ENCODE results near the gene PLXNA2. TPM values are rescaled to one million over a fixed set of nuclear protein-coding genes. Genes with fewer than 3 reads are reported as not detected.

Gene PLXNA2
- total RNA-seq, 4 donors from 2014 or later, result 17.2 to 29.7 (median 24.6) TPM

- H3K9me3 ChIP-seq, result no peaks in the 10 kb centered on the region
- no peaks in the 10 kb centered on the region for H3K36me3 ChIP-seq
- H3K4me3 ChIP-seq, result no peak overlapping the region
- H3K27me3 ChIP-seq, result peaks cover 0 to 62% of the 10 kb centered on the region in 2 donors
- H3K27ac ChIP-seq, result no peak overlapping the region
- 81 to 82% methylated on average over 3 of the region's 3 CpGs for WGBS, 2 donors
- no peak for DNase-seq (ENCODE audit: low spot score in 2 of 2)
- TF ChIP-seq POLR2A (IDR thresholded peaks at IDR 0.05), result no peak
- no peak for TF ChIP-seq CTCF (IDR thresholded peaks at IDR 0.05)
- TF ChIP-seq EP300 (IDR thresholded peaks at IDR 0.05), result no peak
- no peaks in the 10 kb centered on the region for H3K4me1 ChIP-seq
Observed at GRCh38 chr1:208271236-208271635, 27.1 kb upstream of the PLXNA2 start.

DNA sequence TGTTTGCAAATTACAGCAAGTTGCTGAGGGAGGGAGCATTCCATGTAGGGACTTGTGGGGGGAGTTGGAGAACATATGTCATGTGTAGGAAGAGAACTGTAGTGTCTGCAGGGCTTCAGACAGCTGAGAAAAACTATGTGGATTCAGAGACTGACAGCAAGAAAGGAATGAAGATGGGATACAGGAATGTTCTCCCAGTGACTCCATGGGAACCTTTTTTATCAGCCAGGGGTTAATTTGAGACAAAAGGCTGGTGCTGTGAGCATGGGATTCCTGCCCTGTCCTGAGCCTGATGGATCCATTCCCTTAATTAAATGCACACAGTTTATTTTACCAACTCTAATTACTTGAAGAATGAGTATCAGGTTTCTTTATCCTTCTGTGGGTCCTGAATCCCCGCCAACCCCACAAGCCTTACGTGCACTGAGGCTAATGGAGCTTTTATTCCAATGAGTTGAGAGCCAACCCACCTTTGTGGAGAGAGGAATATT, 26.5 kb upstream of the PLXNA2 start:
- no peak for DNase-seq (ENCODE audit: low spot score in 2 of 2)
- Histone ChIP-seq H3K36me3 (no peaks in the 10 kb centered on the region), H3K4me1 (no peaks in the 10 kb centered on the region), H3K27me3 (peaks cover 0 to 62% of the 10 kb centered on the region in 2 donors), H3K27ac (no peak overlapping the region), H3K4me3 (no peak overlapping the region), H3K9me3 (no peaks in the 10 kb centered on the region)
- TF ChIP-seq CTCF (IDR thresholded peaks at IDR 0.05) (no peak), EP300 (IDR thresholded peaks at IDR 0.05) (no peak), POLR2A (IDR thresholded peaks at IDR 0.05) (no peak)
- WGBS, 2 donors, result 51 to 77% methylated on average over 2 of the region's 2 CpGs

DNA sequence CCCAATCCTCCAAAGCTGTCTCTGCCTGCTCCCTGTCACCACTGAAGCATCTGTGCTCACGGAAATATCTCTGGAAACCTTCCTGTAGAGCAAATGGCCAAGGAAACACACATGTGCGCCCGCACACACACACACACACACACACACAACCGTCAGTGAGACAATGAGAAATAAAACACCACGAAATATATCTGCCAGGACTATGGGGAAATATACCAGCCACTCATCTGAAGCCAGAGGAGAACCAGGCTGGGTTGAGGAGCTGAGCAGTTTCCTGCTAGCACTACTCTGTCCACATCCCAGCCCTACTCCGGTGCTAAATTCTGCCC, 25.1 kb upstream of the PLXNA2 start:
- H3K27ac ChIP-seq, result no peak overlapping the region
- H3K27me3 ChIP-seq, result peaks cover 0 to 62% of the 10 kb centered on the region in 2 donors
- no peak for TF ChIP-seq EP300 (IDR thresholded peaks at IDR 0.05)
- no peak for TF ChIP-seq POLR2A (IDR thresholded peaks at IDR 0.05)
- TF ChIP-seq CTCF (IDR thresholded peaks at IDR 0.05), result no peak
- WGBS, 2 donors, result 66 to 67% methylated on average over 5 to 6 of the region's 6 CpGs
- H3K9me3 ChIP-seq, result no peaks in the 10 kb centered on the region
- no peak overlapping the region for H3K4me3 ChIP-seq
- peaks cover 0 to 7% (median 3%) of the 10 kb centered on the region in 4 donors for H3K4me1 ChIP-seq
- DNase-seq (ENCODE audit: low spot score in 2 of 2), result no peak
- H3K36me3 ChIP-seq, result no peaks in the 10 kb centered on the region

DNA sequence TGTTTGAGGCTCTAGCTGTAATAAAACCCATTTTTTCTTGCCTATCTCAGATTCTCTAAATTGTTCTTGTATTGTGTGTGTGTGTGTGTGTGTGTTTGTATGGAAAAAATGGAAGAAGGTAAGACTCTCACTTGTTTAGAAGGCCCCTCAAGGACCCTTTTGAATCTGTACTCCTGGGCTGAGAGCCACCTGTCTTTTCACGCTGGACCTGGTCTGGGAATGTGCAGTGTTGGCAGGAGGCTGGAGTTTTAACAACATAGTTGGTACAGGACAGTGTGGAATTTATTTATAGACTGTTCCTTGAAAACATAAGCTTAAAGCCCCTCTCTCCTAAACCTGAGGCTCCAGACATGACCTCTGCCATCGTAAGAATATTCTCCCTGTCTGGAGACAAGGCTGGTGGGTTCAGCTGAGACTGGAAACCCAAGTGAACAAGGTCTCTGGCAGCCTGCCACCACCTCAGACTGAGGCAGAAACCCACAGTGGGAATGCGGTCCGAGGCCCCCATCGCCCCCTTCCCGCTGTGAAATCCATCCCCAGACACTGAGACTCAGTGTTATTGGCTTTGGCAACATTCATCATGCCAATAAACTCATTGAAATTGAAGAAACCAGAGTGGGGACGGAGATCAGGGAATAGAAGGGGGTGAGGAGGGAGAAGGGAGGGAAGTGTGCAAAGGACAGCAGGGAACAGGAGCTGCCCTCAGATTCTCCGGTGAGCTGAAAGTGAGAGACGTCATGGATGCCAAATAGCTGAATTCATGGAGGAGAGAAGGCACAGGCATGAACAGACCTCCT, 24.6 kb upstream of the PLXNA2 start:
- no peak for DNase-seq (ENCODE audit: low spot score in 2 of 2)
- WGBS, 2 donors, result 48 to 58% methylated on average over 9 of the region's 9 CpGs
- Histone ChIP-seq H3K27me3 (peaks cover 0 to 60% of the 10 kb centered on the region in 2 donors), H3K36me3 (no peaks in the 10 kb centered on the region), H3K27ac (no peak overlapping the region), H3K9me3 (no peaks in the 10 kb centered on the region), H3K4me1 (peaks cover 0 to 7% (median 3%) of the 10 kb centered on the region in 4 donors), H3K4me3 (no peak overlapping the region)
- TF ChIP-seq POLR2A (IDR thresholded peaks at IDR 0.05), result no peak
- no peak for TF ChIP-seq CTCF (IDR thresholded peaks at IDR 0.05)
- TF ChIP-seq EP300 (IDR thresholded peaks at IDR 0.05), result no peak

GRCh38 chr1:208265525-208265924, 21.3 kb upstream of the PLXNA2 start:
- TF ChIP-seq CTCF (IDR thresholded peaks at IDR 0.05) (no peak), POLR2A (IDR thresholded peaks at IDR 0.05) (no peak), EP300 (IDR thresholded peaks at IDR 0.05) (no peak)
- WGBS, 2 donors, result 69 to 76% methylated on average over 3 of the region's 3 CpGs
- no peak overlapping the region for H3K27ac ChIP-seq

More at GRCh38 chr1:208265525-208265924, 21.3 kb upstream of the PLXNA2 start:
- peaks cover 0 to 31% of the 10 kb centered on the region in 2 donors for H3K27me3 ChIP-seq
- H3K9me3 ChIP-seq, result peaks cover 0 to 2% (median 0%) of the 10 kb centered on the region in 4 donors
- no peak overlapping the region for H3K4me3 ChIP-seq
- no peak for DNase-seq (ENCODE audit: low spot score in 2 of 2)
- H3K36me3 ChIP-seq, result no peaks in the 10 kb centered on the region
- peaks cover 0 to 7% (median 3%) of the 10 kb centered on the region in 4 donors for H3K4me1 ChIP-seq
